Measurements from ENCODE around the gene TMEM109. TPM values are rescaled to one million over a fixed set of nuclear protein-coding genes. Genes with fewer than 3 reads are reported as not detected.

Gene TMEM109
- total and polyA plus RNA-seq, 7 donors: 69.2 to 130 (median 72.5) TPM

- WGBS, 3 donors: 73 to 84% (median 74%) methylated on average over 13 of the region's 13 CpGs
- intact Hi-C loops (cut with DNase I): no loop called here
- DNase-seq: no peak
- Histone ChIP-seq H3K9me3 (no peaks in the 10 kb centered on the region), H3K4me1 (peaks cover 39% of the 10 kb centered on the region), H3K36me3 (ENCODE audit: insufficient read depth in 1 of 2, low read depth in 1 of 2) (no peaks in the 10 kb centered on the region), H3K27me3 (ENCODE audit: insufficient read depth in 3 of 3, low read length in 2 of 3) (no peaks in the 10 kb centered on the region), H3K4me3 (no peak overlapping the region), H3K27ac (peak overlapping the region; percentile 4)
- TF ChIP-seq CTCF (IDR thresholded peaks at IDR 0.05): no peak
- ATAC-seq: no peak
Measured at GRCh38 chr11:60870733-60871377, 43.1 kb upstream of the TMEM109 start.

- ATAC-seq: peak in 2 of 4 donors; percentile 24 to 62
Measured at GRCh38 chr11:60871378-60872061, 42.4 kb upstream of the TMEM109 start.

GRCh38 chr11:60872124-60872960 lies 41.6 kb upstream of the TMEM109 start:
- WGBS, 3 donors: 84 to 88% (median 87%) methylated on average over 6 of the region's 6 CpGs
- Histone ChIP-seq H3K4me3 (no peak overlapping the region), H3K27ac (peak overlapping the region; percentile 46), H3K36me3 (ENCODE audit: insufficient read depth in 1 of 2, low read depth in 1 of 2) (no peaks in the 10 kb centered on the region), H3K27me3 (ENCODE audit: insufficient read depth in 3 of 3, low read length in 2 of 3) (no peaks in the 10 kb centered on the region), H3K4me1 (peaks cover 42% of the 10 kb centered on the region), H3K9me3 (no peaks in the 10 kb centered on the region)
- intact Hi-C loops (cut with DNase I): no loop called here
- no peak for TF ChIP-seq CTCF (IDR thresholded peaks at IDR 0.05)
- ATAC-seq (peak in 3 of 4 donors; percentile 47 to 77 (median 73)), DNase-seq (peak in 1 of 2 donors; percentile 54)

More at GRCh38 chr11:60871378-60872061, 42.4 kb upstream of the TMEM109 start:
- 70 to 75% (median 73%) methylated on average over 7 of the region's 7 CpGs for WGBS, 3 donors
- no peaks in the 10 kb centered on the region for H3K27me3 ChIP-seq (ENCODE audit: insufficient read depth in 3 of 3, low read length in 2 of 3)
- H3K36me3 ChIP-seq (ENCODE audit: insufficient read depth in 1 of 2, low read depth in 1 of 2): no peaks in the 10 kb centered on the region
- no peaks in the 10 kb centered on the region for H3K9me3 ChIP-seq
- peak overlapping the region; percentile 4 for H3K27ac ChIP-seq
- no peak for TF ChIP-seq CTCF (IDR thresholded peaks at IDR 0.05)
- peaks cover 42% of the 10 kb centered on the region for H3K4me1 ChIP-seq
- intact Hi-C loops (cut with DNase I): no loop called here
- H3K4me3 ChIP-seq: no peak overlapping the region
- DNase-seq: peak in 1 of 2 donors; percentile 60

- ATAC-seq (peak; percentile 17 to 36 (median 24)), DNase-seq (peak; percentile 49 to 66)
- Histone ChIP-seq H3K36me3 (ENCODE audit: insufficient read depth in 1 of 2, low read depth in 1 of 2) (no peaks in the 10 kb centered on the region), H3K4me1 (peaks cover 48% of the 10 kb centered on the region), H3K9me3 (no peaks in the 10 kb centered on the region), H3K27me3 (ENCODE audit: insufficient read depth in 3 of 3, low read length in 2 of 3) (no peaks in the 10 kb centered on the region), H3K27ac (peak overlapping the region; percentile 46), H3K4me3 (no peak overlapping the region)
- intact Hi-C loops (cut with DNase I): no loop called here
- 64 to 70% (median 69%) methylated on average over 16 of the region's 16 CpGs for WGBS, 3 donors
- TF ChIP-seq CTCF (IDR thresholded peaks at IDR 0.05): no peak
Measured at GRCh38 chr11:60872961-60873524, 40.9 kb upstream of the TMEM109 start.

All from psoas muscle (tissue), 8 donors.